SK-N-SH (cell line): ENCODE data around the gene CLSTN2.

Experiments
- NRF1 ChIP-seq: IDR thresholded peaks from 2 replicates; pipeline ENCODE4 v1.6.1; 2012; ENCODE audit warnings: low read depth, mild to moderate bottlenecking, low read length
- POLR2AphosphoS5 ChIP-seq: IDR thresholded peaks from 2 replicates; pipeline ENCODE4 v1.6.1; 2012; ENCODE audit warnings: low read depth, low read length
- RAD21 ChIP-seq: IDR thresholded peaks from 2 replicates; pipeline ENCODE4 v1.6.1; 2012; ENCODE audit warnings: mild to moderate bottlenecking, low read length
- SMC3 ChIP-seq: IDR thresholded peaks from 2 replicates; pipeline ENCODE4 v1.6.1; 2012; ENCODE audit warnings: low read depth, low read length, improper control_type of control experiment
- TAF1 ChIP-seq: IDR thresholded peaks from 2 replicates; pipeline ENCODE4 v1.6.1; 2012; ENCODE audit warnings: low read depth, mild to moderate bottlenecking, low read length, moderate library complexity, borderline replicate concordance
- TF ChIP-seq, protein P1 (sequence below): fragments of 200-600 bp; sonication (generic); IDR thresholded peaks from 2 replicates; pipeline ENCODE4 v1.6.1; 2017; ENCODE audit warnings: antibody characterized with exemption, mild to moderate bottlenecking, moderate library complexity

DNA sequence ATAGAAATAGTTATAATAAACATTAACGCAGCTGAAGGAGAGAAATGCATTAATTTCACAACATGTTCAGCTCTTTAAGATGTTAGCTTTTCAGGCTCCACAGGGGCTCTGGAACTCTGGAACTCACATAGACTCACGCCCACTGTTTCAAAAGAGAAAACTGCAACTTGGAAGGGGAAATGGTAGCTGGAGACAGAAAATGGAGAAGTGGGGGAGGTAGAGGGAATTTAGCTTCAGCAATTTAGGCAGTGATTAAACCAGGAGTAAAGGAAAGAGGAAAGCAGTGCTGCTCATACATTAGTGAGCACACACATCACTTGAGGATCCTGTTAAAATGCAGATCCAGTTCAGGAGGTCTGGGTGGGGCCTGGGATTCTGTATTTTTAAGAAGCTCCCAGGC lies 468.1 kb downstream of the CLSTN2 start:
- TF ChIP-seq POLR2AphosphoS5 = no peak
- TF ChIP-seq, protein P1, sequence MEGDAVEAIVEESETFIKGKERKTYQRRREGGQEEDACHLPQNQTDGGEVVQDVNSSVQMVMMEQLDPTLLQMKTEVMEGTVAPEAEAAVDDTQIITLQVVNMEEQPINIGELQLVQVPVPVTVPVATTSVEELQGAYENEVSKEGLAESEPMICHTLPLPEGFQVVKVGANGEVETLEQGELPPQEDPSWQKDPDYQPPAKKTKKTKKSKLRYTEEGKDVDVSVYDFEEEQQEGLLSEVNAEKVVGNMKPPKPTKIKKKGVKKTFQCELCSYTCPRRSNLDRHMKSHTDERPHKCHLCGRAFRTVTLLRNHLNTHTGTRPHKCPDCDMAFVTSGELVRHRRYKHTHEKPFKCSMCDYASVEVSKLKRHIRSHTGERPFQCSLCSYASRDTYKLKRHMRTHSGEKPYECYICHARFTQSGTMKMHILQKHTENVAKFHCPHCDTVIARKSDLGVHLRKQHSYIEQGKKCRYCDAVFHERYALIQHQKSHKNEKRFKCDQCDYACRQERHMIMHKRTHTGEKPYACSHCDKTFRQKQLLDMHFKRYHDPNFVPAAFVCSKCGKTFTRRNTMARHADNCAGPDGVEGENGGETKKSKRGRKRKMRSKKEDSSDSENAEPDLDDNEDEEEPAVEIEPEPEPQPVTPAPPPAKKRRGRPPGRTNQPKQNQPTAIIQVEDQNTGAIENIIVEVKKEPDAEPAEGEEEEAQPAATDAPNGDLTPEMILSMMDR = no peak
- TF ChIP-seq SMC3 = no peak
- no peak for TF ChIP-seq TAF1
- no peak for TF ChIP-seq RAD21
- TF ChIP-seq NRF1 = no peak
